HUES6 (cell line): ENCODE data around the gene MYD88.

Experiments used
- H3K27ac ChIP-seq: 2 replicates; pipeline ENCODE4 v1.7.0; 2013; ENCODE audit warnings: low read depth, mild to moderate bottlenecking, low read length, inconsistent platforms
- H3K27me3 ChIP-seq: 2 replicates; pipeline ENCODE4 v1.6.1; 2013; ENCODE audit warnings: low read length; ENCODE audit not compliant: control insufficient read depth, insufficient read depth
- H3K36me3 ChIP-seq: 2 replicates; pipeline ENCODE4 v1.6.1; 2013; ENCODE audit warnings: low read length; ENCODE audit not compliant: control insufficient read depth, insufficient read depth
- H3K4me1 ChIP-seq: 2 replicates; pipeline ENCODE4 v1.6.1; 2013; ENCODE audit warnings: low read length; ENCODE audit not compliant: control insufficient read depth, insufficient read depth
- H3K4me3 ChIP-seq: 2 replicates; pipeline ENCODE4 v1.5.1; 2013; ENCODE audit warnings: low read depth, low read length
- H3K9ac ChIP-seq: one replicate; pipeline ENCODE4 v1.6.1; 2013; ENCODE audit warnings: mild to moderate bottlenecking, low read length
- H3K9me3 ChIP-seq: 2 replicates; pipeline ENCODE4 v1.6.1; 2013; ENCODE audit warnings: low read depth, low read length; ENCODE audit not compliant: control insufficient read depth, insufficient read depth

Gene MYD88

DNA sequence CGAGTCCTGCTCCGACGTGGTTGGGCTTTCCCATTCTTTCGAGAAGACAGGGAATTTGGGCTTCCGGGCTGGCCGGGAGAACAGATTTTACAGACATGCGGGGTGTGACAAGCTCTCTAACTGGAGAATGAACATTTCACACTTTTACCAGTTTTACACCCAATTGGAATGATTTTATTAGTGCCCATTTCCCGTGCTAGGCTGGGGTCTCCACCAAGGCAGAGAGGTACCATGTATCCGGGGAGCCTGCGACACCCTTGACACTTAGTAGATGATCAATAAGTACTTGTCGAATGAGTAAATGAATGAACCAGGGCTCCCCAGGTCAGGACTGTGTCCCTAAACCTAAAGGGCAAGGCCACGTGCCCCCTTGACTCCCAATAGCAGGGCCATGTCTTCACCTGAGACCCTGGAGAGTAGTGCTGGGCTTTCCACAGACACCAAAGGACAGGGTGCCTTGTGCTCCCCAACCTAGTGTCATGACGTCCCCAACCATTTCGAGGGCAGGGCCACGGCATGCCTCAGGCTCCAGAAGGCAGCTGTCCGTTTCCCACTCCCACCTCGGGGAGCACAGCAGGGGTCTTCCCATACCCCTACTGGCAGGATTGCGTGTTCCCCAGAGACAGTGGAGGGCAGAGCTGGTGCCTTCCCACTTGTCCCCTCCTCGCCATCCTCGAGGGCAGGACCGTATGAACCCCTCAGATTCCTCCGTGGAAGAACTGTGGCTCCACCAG lies 679 bp upstream of the MYD88 start:
- Histone ChIP-seq H3K27ac (peak overlapping the region; percentile 39; the same call in 1 of the 2 replicates), H3K4me1 (peaks cover 25% of the 10 kb centered on the region), H3K9me3 (no peaks in the 10 kb centered on the region), H3K9ac (peak overlapping the region; percentile 89), H3K36me3 (peaks cover 39% of the 10 kb centered on the region), H3K4me3 (peak overlapping the region; percentile 84), H3K27me3 (no peaks in the 10 kb centered on the region; the same call in 1 of the 2 replicates)

DNA sequence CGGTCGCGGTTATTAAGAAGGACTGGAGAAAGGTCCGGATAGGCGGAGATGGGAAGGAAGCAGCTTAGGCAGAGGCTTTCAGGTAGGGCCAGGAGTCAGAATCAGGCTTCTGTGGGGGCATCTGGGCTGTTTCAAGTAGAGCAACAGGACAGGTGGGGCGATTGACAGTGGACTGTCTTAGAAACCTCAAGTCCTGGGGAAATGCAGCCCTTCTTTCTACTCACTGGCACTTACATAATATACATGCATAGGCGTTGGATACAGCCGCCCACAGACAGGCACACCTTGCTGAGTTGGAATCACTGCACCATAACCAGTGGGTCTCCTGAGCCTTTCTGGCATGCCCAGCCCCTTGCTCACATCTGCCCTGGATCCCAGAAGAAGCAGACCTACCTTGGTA lies 730 bp downstream of the MYD88 start:
- H3K27ac ChIP-seq, result no peak overlapping the region

GRCh38 chr3:38139652-38140051 lies 1.2 kb downstream of the MYD88 start:
- Histone ChIP-seq H3K9me3 (no peaks in the 10 kb centered on the region), H3K4me3 (peak overlapping the region; percentile 84), H3K27me3 (no peaks in the 10 kb centered on the region; the same call in 1 of the 2 replicates), H3K4me1 (peaks cover 25% of the 10 kb centered on the region), H3K27ac (no peak overlapping the region), H3K36me3 (peaks cover 21% of the 10 kb centered on the region), H3K9ac (peak overlapping the region; percentile 89)

More for the DNA sequence above, 730 bp downstream of the MYD88 start:
- peak overlapping the region; percentile 84 for H3K4me3 ChIP-seq
- peak overlapping the region; percentile 89 for H3K9ac ChIP-seq
- peaks cover 25% of the 10 kb centered on the region for H3K4me1 ChIP-seq
- H3K36me3 ChIP-seq, result peaks cover 25% of the 10 kb centered on the region
- H3K9me3 ChIP-seq, result no peaks in the 10 kb centered on the region
- no peaks in the 10 kb centered on the region; the same call in 1 of the 2 replicates for H3K27me3 ChIP-seq

- Histone ChIP-seq H3K27ac (no peak overlapping the region), H3K9me3 (no peaks in the 10 kb centered on the region), H3K9ac (no peak overlapping the region)
Observed at GRCh38 chr3:38140326-38141172, 2.1 kb downstream of the MYD88 start.

GRCh38 chr3:38141173-38141951 lies 2.9 kb downstream of the MYD88 start:
- Histone ChIP-seq H3K27ac (no peak overlapping the region), H3K36me3 (peaks cover 18% of the 10 kb centered on the region), H3K9ac (no peak overlapping the region), H3K4me3 (no peak overlapping the region), H3K9me3 (0 out of 2 replicates have a peak, but pooled peaks cover 4% of the 10 kb centered on the region), H3K4me1 (peaks cover 17% of the 10 kb centered on the region), H3K27me3 (no peaks in the 10 kb centered on the region; the same call in 1 of the 2 replicates)

More at GRCh38 chr3:38140326-38141172, 2.1 kb downstream of the MYD88 start:
- Histone ChIP-seq H3K36me3 (peaks cover 18% of the 10 kb centered on the region), H3K4me3 (no peak overlapping the region), H3K4me1 (peaks cover 21% of the 10 kb centered on the region), H3K27me3 (no peaks in the 10 kb centered on the region; the same call in 1 of the 2 replicates)

DNA sequence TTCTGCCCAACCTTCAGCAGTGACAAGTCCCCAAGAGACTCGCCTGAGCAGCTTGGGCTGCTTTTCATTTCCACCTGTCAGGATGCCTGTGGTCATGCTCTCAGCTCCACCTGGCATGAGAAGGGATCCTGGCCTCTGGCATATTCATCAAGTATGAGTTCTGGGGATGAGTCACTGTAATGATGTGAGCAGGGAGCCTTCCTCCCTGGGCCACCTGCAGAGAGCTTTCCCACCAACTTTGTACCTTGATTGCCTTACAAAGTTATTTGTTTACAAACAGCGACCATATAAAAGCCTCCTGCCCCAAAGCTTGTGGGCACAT lies 3.5 kb downstream of the MYD88 start:
- Histone ChIP-seq H3K9ac (no peak overlapping the region), H3K36me3 (peaks cover 18% of the 10 kb centered on the region), H3K4me3 (no peak overlapping the region), H3K27me3 (no peaks in the 10 kb centered on the region; the same call in 1 of the 2 replicates), H3K27ac (no peak overlapping the region), H3K9me3 (0 out of 2 replicates have a peak, but pooled peaks cover 4% of the 10 kb centered on the region), H3K4me1 (peaks cover 17% of the 10 kb centered on the region)

DNA sequence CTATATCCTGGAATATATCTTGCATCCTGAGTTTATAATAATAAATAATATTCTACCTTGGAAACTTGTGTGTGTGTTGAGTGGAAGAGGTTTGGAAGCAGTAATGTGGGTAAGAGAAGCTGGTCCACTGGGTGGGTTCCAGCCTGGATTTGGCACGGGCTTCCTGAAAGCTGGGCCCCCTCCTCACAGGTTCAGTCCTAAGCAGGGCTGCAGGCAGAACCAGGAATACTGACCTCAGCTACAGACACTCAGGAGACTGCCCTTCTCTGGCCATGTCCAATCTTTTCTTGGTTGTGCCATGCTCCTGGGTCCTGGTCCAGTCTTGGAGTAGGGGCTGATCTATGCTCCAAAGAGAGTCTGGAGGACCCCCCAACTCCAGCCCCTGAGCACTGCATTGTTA lies 4.5 kb downstream of the MYD88 start:
- no peak overlapping the region for H3K4me3 ChIP-seq
- no peaks in the 10 kb centered on the region; the same call in 1 of the 2 replicates for H3K27me3 ChIP-seq
- peaks cover 12% of the 10 kb centered on the region for H3K4me1 ChIP-seq
- peaks cover 18% of the 10 kb centered on the region for H3K36me3 ChIP-seq
- H3K9me3 ChIP-seq, result 0 out of 2 replicates have a peak, but pooled peaks cover 4% of the 10 kb centered on the region
- H3K9ac ChIP-seq, result no peak overlapping the region
- H3K27ac ChIP-seq, result no peak overlapping the region

DNA sequence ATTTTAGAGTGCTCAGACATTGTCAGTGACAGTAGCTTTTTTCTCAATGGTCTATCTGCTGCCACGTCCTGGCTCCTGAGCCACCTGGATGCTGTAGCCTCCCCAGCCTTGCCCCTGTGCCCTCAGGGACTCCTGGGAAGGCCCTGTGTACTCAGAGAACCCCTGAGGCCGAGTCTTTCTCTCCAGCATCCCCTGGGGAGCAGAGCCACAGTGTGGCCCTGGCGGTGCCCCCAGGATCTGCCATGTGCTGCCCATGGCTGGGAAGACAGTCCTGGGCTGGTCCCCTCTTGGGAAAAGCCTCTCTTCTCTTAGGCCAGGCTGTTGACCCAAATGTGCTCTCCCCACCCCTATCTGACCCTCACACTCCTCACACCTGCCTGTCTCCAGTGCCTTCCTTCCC lies 5.0 kb downstream of the MYD88 start:
- H3K9ac ChIP-seq, result no peak overlapping the region
- peaks cover 18% of the 10 kb centered on the region for H3K36me3 ChIP-seq
- no peak overlapping the region for H3K4me3 ChIP-seq
- H3K27me3 ChIP-seq, result no peaks in the 10 kb centered on the region; the same call in 1 of the 2 replicates
- H3K4me1 ChIP-seq, result peaks cover 9% of the 10 kb centered on the region
- H3K9me3 ChIP-seq, result 0 out of 2 replicates have a peak, but pooled peaks cover 4% of the 10 kb centered on the region
- no peak overlapping the region for H3K27ac ChIP-seq

GRCh38 chr3:38146504-38146903 lies 8.0 kb downstream of the MYD88 start:
- Histone ChIP-seq H3K9me3 (0 out of 2 replicates have a peak, but pooled peaks cover 4% of the 10 kb centered on the region), H3K27me3 (no peaks in the 10 kb centered on the region), H3K36me3 (peaks cover 10% of the 10 kb centered on the region; the same call in 1 of the 2 replicates), H3K9ac (no peak overlapping the region), H3K27ac (no peak overlapping the region), H3K4me1 (no peaks in the 10 kb centered on the region), H3K4me3 (no peak overlapping the region)

DNA sequence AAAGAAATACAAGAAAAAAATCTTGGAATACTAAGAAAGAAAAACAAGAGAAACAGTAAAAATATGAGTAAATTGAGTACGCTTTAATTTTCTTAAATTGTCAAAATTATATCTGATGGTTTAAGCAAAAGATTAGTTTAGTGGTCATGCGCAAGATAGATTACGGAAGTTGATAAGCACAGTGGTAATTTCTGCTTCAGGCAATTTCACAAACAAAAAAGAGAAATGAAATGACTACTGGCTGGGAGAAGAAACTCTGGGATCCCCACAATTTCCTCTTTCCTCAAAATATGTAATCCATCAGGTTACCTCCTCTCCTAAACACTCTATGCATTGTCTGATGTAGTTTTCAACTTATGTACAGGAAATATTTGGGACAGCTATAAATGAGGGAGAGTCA lies 9.0 kb downstream of the MYD88 start:
- Histone ChIP-seq H3K27me3 (no peaks in the 10 kb centered on the region), H3K27ac (no peak overlapping the region), H3K9me3 (0 out of 2 replicates have a peak, but pooled peaks cover 4% of the 10 kb centered on the region), H3K36me3 (peaks cover under 1% of the 10 kb centered on the region; the same call in 1 of the 2 replicates), H3K9ac (no peak overlapping the region), H3K4me1 (no peaks in the 10 kb centered on the region), H3K4me3 (no peak overlapping the region)
